Keratinocyte (primary cell): ENCODE data around the gene CUBN.

Experiments used
- EZH2 ChIP-seq: IDR thresholded peaks from one replicate; pipeline ENCODE4 v1.6.1; 2012; ENCODE audit warnings: inconsistent platforms, mild to moderate bottlenecking, low read length, moderate library complexity
- TF ChIP-seq, protein P1 (sequence below), 3 experiments: IDR thresholded peaks in 1 of 3; conservative IDR thresholded peaks in 1 of 3; optimal IDR thresholded peaks in 1 of 3; 2 replicates in 2 of 3; 3 replicates in 1 of 3; pipeline versions ENCODE3 to v1.5.1; 2011; ENCODE audit warnings: low read length in 3 of 3, mild to moderate bottlenecking in 3 of 3, moderate library complexity in 2 of 3, control low read depth in 1 of 3, inconsistent platforms in 1 of 3; ENCODE audit not compliant: insufficient read depth in 2 of 3; ENCODE audit errors: extremely low read depth in 1 of 3

DNA sequence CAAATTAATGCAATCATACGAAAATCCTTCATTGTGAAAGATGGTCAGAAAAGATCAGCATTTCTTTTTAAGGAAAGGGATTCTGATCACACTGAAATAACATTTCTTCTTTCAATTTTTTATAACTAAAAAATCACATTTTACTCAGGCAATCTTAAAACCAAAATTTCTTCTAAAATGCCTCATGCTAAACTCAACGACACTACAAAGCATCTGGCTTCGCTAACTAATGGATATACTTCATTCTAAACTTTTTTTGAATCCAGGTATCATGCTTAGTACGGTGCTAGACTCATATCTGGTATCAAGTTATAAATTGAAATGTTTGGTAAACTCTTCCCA, 100.4 kb downstream of the CUBN start:
- TF ChIP-seq, protein P1, sequence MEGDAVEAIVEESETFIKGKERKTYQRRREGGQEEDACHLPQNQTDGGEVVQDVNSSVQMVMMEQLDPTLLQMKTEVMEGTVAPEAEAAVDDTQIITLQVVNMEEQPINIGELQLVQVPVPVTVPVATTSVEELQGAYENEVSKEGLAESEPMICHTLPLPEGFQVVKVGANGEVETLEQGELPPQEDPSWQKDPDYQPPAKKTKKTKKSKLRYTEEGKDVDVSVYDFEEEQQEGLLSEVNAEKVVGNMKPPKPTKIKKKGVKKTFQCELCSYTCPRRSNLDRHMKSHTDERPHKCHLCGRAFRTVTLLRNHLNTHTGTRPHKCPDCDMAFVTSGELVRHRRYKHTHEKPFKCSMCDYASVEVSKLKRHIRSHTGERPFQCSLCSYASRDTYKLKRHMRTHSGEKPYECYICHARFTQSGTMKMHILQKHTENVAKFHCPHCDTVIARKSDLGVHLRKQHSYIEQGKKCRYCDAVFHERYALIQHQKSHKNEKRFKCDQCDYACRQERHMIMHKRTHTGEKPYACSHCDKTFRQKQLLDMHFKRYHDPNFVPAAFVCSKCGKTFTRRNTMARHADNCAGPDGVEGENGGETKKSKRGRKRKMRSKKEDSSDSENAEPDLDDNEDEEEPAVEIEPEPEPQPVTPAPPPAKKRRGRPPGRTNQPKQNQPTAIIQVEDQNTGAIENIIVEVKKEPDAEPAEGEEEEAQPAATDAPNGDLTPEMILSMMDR (optimal IDR thresholded peaks at IDR 0.05 in 1 of 3, IDR thresholded peaks at IDR 0.05 in 1 of 3, conservative IDR thresholded peaks at IDR 0.05 in 1 of 3; ENCODE audit: extremely low read depth in 1 of 3, insufficient read depth in 2 of 3, low read length in 3 of 3), result no peak
- TF ChIP-seq EZH2, result no peak
